PFSK-1 (cell line): Measurements from ENCODE around the gene PPP2R2B.

Experiments used
- FOXP2 ChIP-seq: optimal IDR thresholded peaks from 2 replicates; pipeline ENCODE3; 2011; ENCODE audit warnings: borderline replicate concordance, control low read depth, inconsistent platforms; ENCODE audit not compliant: insufficient read depth; ENCODE audit errors: extremely low read length, extremely low read depth
- POLR2AphosphoS5 ChIP-seq: IDR thresholded peaks from 2 replicates; pipeline ENCODE4 v1.6.1; 2012; ENCODE audit warnings: low read depth, mild to moderate bottlenecking, control low read depth, low read length, moderate library complexity
- REST ChIP-seq, 2 experiments: IDR thresholded peaks; 2 replicates each; pipeline versions ENCODE4 v1.6.1 to v1.8.0; 2011 to 2012; ENCODE audit warnings: low read depth in 2 of 2, low read length in 2 of 2, control low read depth in 1 of 2, inconsistent platforms in 1 of 2, mild to moderate bottlenecking in 1 of 2, moderate library complexity in 1 of 2; ENCODE audit not compliant: insufficient read depth in 1 of 2
- SIN3A ChIP-seq: IDR thresholded peaks from 2 replicates; pipeline ENCODE4 v1.6.1; 2012; ENCODE audit warnings: mild to moderate bottlenecking, low read length, moderate library complexity, borderline replicate concordance; ENCODE audit not compliant: insufficient read depth
- TAF1 ChIP-seq: IDR thresholded peaks from 2 replicates; pipeline ENCODE4 v1.6.1; 2012; ENCODE audit warnings: low read length, control low read depth, borderline replicate concordance; ENCODE audit not compliant: insufficient read depth

PPP2R2B gene

GRCh38 chr5:146862641-146863040 lies 15.9 kb downstream of the PPP2R2B start:
- TF ChIP-seq SIN3A (no peak), TAF1 (no peak), POLR2AphosphoS5 (no peak), REST (IDR thresholded peaks at IDR 0.05; ENCODE audit: insufficient read depth in 1 of 2, low read depth in 2 of 2, low read length in 2 of 2) (no peak), FOXP2 (no peak)

- no peak for TF ChIP-seq REST (IDR thresholded peaks at IDR 0.05; ENCODE audit: insufficient read depth in 1 of 2, low read depth in 2 of 2, low read length in 2 of 2)
- TF ChIP-seq SIN3A, result no peak
- TF ChIP-seq FOXP2, result no peak
- TF ChIP-seq TAF1, result no peak
- TF ChIP-seq POLR2AphosphoS5, result no peak
Measured at GRCh38 chr5:146860213-146860893, 18.2 kb downstream of the PPP2R2B start.

- TF ChIP-seq POLR2AphosphoS5, result no peak
- no peak for TF ChIP-seq TAF1
- no peak for TF ChIP-seq FOXP2
- TF ChIP-seq REST (IDR thresholded peaks at IDR 0.05; ENCODE audit: insufficient read depth in 1 of 2, low read depth in 2 of 2, low read length in 2 of 2), result no peak
- TF ChIP-seq SIN3A, result no peak
Measured at GRCh38 chr5:146852089-146852488, 26.5 kb downstream of the PPP2R2B start.

- TF ChIP-seq TAF1, result no peak
- TF ChIP-seq REST (IDR thresholded peaks at IDR 0.05; ENCODE audit: insufficient read depth in 1 of 2, low read depth in 2 of 2, low read length in 2 of 2), result no peak
- TF ChIP-seq SIN3A, result no peak
- TF ChIP-seq POLR2AphosphoS5, result no peak
- TF ChIP-seq FOXP2, result no peak
Measured at GRCh38 chr5:146851133-146851532, 27.4 kb downstream of the PPP2R2B start.
